Right forelimb (tissue), 1 donor: ENCODE data around the gene TMX4.
"Not testable (repeated sequence)": the region's sequence is repeated elsewhere in the genome, so short reads cannot be mapped to it uniquely, and the experiment has no call there.

Experiments used
- DNase-seq: peaks from one replicate; pipeline ENCODE4 v3.0.0-alpha.2; 2018

Gene TMX4

GRCh38 chr20:8019246-8019997 lies at the start of gene TMX4:
Gene TMX4, minus strand, starts transcription at chr20:8019761. Its CDS starts 148 bp downstream, at chr20:8019613.
- peak; percentile 93 for DNase-seq

- DNase-seq = no peak
Measured at GRCh38 chr20:8067082-8067481, 47.5 kb upstream of the TMX4 start.

- DNase-seq = no peak
Measured at GRCh38 chr20:8066662-8067061, 47.1 kb upstream of the TMX4 start.

GRCh38 chr20:8065691-8066090 lies 46.1 kb upstream of the TMX4 start:
- no peak for DNase-seq

GRCh38 chr20:8062756-8063155 lies 43.2 kb upstream of the TMX4 start:
- no peak for DNase-seq

- DNase-seq = no peak
Measured at GRCh38 chr20:8061861-8062518, 42.4 kb upstream of the TMX4 start.

GRCh38 chr20:8060977-8061376 lies 41.4 kb upstream of the TMX4 start:
- DNase-seq = no peak

GRCh38 chr20:8057871-8058270 lies 38.3 kb upstream of the TMX4 start:
- no peak for DNase-seq

- DNase-seq = no peak
Measured at GRCh38 chr20:8055096-8055495, 35.5 kb upstream of the TMX4 start.

GRCh38 chr20:8050157-8050837 lies 30.7 kb upstream of the TMX4 start:
- DNase-seq = no peak

- no peak for DNase-seq
Measured at GRCh38 chr20:8049310-8049709, 29.7 kb upstream of the TMX4 start.

GRCh38 chr20:8045946-8046345 lies 26.4 kb upstream of the TMX4 start:
- no peak for DNase-seq

- no peak for DNase-seq
Measured at GRCh38 chr20:8043687-8044282, 24.2 kb upstream of the TMX4 start.

GRCh38 chr20:8039042-8039441 lies 19.5 kb upstream of the TMX4 start:
- DNase-seq = no peak

- no peak for DNase-seq
Measured at GRCh38 chr20:8036771-8037170, 17.2 kb upstream of the TMX4 start.

GRCh38 chr20:8033151-8033841 lies 13.7 kb upstream of the TMX4 start:
- DNase-seq = no peak

GRCh38 chr20:8032499-8032898 lies 12.9 kb upstream of the TMX4 start:
- DNase-seq = no peak

GRCh38 chr20:8031539-8031938 lies 12.0 kb upstream of the TMX4 start:
- DNase-seq = not testable (repeated sequence)

GRCh38 chr20:8021541-8022269 lies 2.1 kb upstream of the TMX4 start:
- DNase-seq = no peak

GRCh38 chr20:8020314-8021079 lies 936 bp upstream of the TMX4 start:
- no peak for DNase-seq

- no peak for DNase-seq
Measured at GRCh38 chr20:8019998-8020247, 362 bp upstream of the TMX4 start.

- peak; percentile 82 for DNase-seq
Measured at GRCh38 chr20:8018958-8019245, 659 bp downstream of the TMX4 start.
